D721Med (cell line): ENCODE data around the gene ARL16.

Experiments
- DNase-seq: peaks from one replicate; pipeline ENCODE4 v3.0.0; 2011; ENCODE audit warnings: low spot score; ENCODE audit not compliant: insufficient read length
- FAIRE-seq: peaks from 2 replicates; lab custom pipeline; 2011; peaks lifted over from hg19 to GRCh38; lab: Jason Lieb, UNC
- TF ChIP-seq, protein P1 (sequence below): IDR thresholded peaks from 2 replicates; pipeline ENCODE4 v1.5.1; 2012; ENCODE audit warnings: mild to moderate bottlenecking, control low read depth; ENCODE audit not compliant: insufficient read depth; ENCODE audit errors: missing control alignments

The ARL16 gene

DNA sequence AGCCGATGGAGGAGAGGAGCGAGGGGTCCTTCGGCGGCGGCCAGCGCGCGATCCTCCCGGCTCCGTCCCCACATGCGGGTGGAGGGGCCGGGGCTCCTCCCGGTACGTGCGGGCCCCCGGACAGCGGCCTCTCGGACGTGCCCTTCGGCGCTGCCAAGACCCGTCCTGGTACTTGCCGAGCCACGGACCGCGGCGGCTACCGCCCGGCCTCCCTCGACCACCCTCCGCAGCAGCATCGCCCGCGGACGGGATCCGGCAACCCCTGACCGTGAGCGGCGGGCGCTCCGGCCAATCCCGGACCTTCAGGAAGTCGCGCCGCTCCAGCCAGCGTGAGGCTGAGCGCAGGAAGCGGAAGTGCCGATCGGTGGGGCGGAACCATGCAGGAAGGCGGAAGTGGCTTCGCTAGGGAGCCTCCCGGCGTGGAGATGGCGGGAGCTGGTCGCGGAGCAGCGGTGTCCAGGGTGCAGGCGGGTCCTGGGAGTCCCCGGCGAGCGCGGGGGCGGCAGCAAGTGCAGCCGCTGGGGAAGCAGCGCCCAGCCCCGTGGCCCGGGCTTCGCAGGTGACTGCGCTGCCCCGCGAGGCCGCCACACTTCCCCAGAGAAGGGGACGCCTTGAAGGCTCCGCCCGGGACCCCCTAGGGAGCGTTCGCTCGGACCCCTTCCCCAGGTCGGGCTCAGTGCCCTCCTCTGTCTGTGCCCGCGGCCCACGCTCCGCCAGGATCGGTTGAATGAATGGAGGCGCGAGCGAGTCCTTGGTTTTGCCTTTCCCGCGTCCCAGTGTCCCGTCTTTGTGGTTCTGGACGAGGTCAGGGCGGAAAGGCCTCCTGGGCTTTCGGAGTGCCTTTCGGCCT is 17.0 kb downstream of the ARL16 start, which contains the start of the genes CCDC137 and OXLD1:
CCDC137 (plus strand) TSS at position 396 of the 850 bp plus-strand sequence; CDS start at position 426, 30 bp downstream.
OXLD1 (minus strand) TSS at position 264 of the 850 bp plus-strand sequence; CDS start at position 236, 28 bp downstream.
- TF ChIP-seq, protein P1, sequence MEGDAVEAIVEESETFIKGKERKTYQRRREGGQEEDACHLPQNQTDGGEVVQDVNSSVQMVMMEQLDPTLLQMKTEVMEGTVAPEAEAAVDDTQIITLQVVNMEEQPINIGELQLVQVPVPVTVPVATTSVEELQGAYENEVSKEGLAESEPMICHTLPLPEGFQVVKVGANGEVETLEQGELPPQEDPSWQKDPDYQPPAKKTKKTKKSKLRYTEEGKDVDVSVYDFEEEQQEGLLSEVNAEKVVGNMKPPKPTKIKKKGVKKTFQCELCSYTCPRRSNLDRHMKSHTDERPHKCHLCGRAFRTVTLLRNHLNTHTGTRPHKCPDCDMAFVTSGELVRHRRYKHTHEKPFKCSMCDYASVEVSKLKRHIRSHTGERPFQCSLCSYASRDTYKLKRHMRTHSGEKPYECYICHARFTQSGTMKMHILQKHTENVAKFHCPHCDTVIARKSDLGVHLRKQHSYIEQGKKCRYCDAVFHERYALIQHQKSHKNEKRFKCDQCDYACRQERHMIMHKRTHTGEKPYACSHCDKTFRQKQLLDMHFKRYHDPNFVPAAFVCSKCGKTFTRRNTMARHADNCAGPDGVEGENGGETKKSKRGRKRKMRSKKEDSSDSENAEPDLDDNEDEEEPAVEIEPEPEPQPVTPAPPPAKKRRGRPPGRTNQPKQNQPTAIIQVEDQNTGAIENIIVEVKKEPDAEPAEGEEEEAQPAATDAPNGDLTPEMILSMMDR = no peak
- FAIRE-seq (no peak), DNase-seq (peak; percentile 98)

DNA sequence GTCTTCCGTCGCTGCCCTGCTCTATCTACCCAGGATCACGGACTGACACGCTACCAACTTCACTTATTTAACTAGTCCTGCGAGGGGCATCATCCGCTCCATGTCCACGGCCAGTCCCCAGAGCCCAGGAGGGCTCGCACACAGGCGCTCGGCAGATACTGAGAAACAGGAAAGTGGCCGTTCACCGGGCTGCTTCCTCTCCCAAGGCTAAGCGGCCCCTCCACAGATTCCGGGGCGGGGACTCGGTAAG is 17.6 kb downstream of the ARL16 start:
- TF ChIP-seq, protein P1 = no peak
- DNase-seq (no peak), FAIRE-seq (no peak)

DNA sequence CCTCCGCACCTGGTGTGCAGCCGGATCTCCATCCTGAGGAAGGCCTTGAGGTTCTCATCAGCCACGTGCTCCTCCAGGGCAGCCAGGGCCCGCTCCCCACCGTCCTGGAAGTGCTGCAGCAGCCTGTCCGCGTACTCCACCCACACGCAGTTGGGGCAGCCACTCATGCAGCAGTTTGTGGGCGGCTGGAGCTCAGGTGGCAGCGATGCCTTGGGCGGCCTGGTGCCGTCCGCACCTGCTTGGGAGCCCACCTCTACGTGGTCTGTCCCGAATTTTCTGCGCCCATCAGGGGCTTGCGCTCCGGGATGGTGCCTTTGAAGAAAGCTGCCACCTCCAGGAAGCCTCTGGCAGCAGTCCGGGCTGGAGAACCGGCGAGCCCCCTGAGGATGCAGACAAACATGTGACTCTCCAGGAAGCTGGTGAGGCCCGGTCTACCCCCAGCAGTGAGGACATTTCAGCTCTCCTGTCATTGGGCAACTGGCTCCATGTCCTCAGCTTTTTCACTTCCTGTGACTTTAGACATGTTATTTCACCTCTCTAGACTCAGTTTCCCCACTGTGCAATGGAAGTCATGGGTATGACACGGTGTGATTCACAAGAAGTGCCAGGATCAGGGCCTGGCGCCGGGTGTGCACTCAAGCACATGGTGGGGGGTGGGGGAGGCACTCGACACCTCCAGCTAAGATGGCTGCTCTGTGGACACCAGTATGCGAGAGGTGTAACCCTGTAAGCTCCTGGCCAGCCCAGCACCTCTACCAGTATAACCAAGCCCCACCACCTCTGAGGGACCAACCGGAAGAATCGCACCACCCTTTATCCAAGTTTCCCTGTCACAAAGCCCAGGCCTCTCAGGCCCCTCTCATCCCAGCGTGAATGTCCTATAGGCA is 18.1 kb downstream of the ARL16 start:
- TF ChIP-seq, protein P1 = no peak
- no peak for FAIRE-seq
- no peak for DNase-seq

DNA sequence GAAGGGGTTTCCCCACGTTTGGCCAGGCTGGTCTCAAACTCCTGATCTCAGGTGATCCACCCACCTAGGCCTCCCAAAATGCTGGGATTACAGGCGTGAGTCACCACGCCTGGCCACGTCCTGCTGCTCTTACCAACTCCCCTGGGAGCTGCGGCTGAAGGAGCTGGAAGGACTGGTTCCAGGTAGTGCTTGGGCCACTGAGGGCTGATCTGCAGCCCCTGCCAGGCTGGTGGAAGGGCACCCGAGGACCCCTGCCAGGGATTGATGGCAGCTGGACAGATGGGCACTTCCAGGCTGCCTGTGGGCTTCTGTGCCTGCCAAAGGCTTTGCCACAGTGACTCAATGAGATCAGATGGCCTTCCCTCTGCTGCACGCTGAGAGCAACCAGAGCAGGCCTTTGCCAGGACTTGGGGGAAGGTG is 19.5 kb downstream of the ARL16 start:
- DNase-seq (no peak), FAIRE-seq (no peak)
- TF ChIP-seq, protein P1 = no peak

DNA sequence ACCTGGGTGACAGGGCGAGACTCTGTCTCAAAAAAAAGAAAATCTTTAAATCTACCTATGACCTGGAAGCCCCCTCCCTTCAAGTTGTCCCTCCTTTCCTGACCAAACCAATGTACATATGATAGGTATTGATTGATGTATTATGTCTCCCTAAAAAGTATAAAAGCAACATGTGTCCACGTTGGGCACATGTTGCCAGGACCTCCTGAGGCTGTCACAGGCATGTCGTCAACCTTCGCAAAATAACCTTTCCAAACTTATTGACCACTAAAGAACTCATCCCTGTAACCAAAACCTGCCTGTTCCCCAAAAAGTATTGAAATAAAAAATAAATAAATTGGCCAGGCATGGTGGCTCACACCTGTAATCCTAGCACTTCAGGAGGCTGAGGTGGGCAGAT is 21.6 kb downstream of the ARL16 start:
- TF ChIP-seq, protein P1 = no peak
- DNase-seq (no peak), FAIRE-seq (no peak)

DNA sequence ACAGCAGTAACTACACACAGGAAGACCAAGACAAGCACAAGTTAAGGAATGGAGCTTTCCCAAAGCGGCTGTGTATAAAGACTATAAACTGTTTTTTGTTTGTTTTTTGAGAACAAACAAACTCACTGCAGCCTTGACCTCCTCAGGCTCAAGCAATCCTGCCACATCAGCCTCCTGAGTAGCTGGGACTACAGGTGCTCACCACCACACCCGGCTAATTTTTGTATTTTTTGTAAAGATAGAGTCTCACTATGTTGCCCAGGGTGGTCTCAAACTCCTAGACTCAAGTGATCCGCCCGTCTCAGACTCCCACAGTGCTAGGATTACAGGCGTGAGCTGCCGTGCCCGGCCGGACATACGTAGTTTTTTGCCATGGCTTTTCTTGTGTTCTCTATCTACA is 23.2 kb downstream of the ARL16 start:
- no peak for FAIRE-seq
- no peak for DNase-seq
- TF ChIP-seq, protein P1 = no peak
